ENCODE data around the gene TTC9B.
A peak's percentile ranks its signal among the peaks of the same experiment; 100 is the strongest.

TTC9B gene

GRCh38 chr19:40247735-40248262, 29.6 kb upstream of the TTC9B start:
- Histone ChIP-seq H3K79me1 (ENCODE audit: low read depth, low read length) (peaks cover 5% of the 10 kb centered on the region), H3K4ac (ENCODE audit: low read length) (no peak overlapping the region)
- WGBS, 2 donors (ENCODE audit: extremely low coverage in 2 of 2, insufficient read length in 2 of 2, insufficient replicate concordance in 1 of 2) = no CpG with 5 or more reads among the region's 12 CpGs

GRCh38 chr19:40247178-40247577, 29.0 kb upstream of the TTC9B start:
- Histone ChIP-seq H3K4me3 (ENCODE audit: low read length in 2 of 2) (peak overlapping the region in 1 of 2 donors; percentile 4), H3K23ac (ENCODE audit: low read depth, low read length, poor library complexity) (no peak overlapping the region), H3K4me2 (ENCODE audit: insufficient read depth, low read length, poor library complexity, severe bottlenecking) (no peak overlapping the region), H2AFZ (ENCODE audit: low read length) (no peak overlapping the region), H3K9me3 (replicated peaks in 1 of 2; ENCODE audit: control insufficient read depth in 2 of 2, insufficient read depth in 1 of 2, low read depth in 1 of 2, low read length in 2 of 2) (no peaks in the 10 kb centered on the region), H2BK12ac (ENCODE audit: low read length) (no peak overlapping the region), H4K91ac (ENCODE audit: low read depth, low read length, poor library complexity) (no peak overlapping the region), H3K79me1 (ENCODE audit: low read depth, low read length) (peaks cover 5% of the 10 kb centered on the region), H3K14ac (ENCODE audit: low read length) (no peak overlapping the region), H3K27me3 (ENCODE audit: control insufficient read depth in 3 of 3, insufficient read depth in 3 of 3, low read depth in 1 of 3, low read length in 3 of 3) (no peaks in the 10 kb centered on the region), H3K4me1 (ENCODE audit: control insufficient read depth in 2 of 2, insufficient read depth in 1 of 2, low read depth in 1 of 2, low read length in 2 of 2) (peaks cover 2 to 7% of the 10 kb centered on the region in 2 donors), H2AK5ac (ENCODE audit: low read depth, low read length) (no peak overlapping the region), H3K9ac (ENCODE audit: low read depth, low read length, poor library complexity) (no peak overlapping the region), H2BK120ac (ENCODE audit: low read depth, low read length) (no peak overlapping the region), H3K18ac (ENCODE audit: low read length) (no peak overlapping the region), H3K36me3 (replicated peaks in 1 of 2; ENCODE audit: control insufficient read depth in 2 of 2, insufficient read depth in 2 of 2, low read length in 2 of 2) (peaks cover 4 to 41% of the 10 kb centered on the region in 2 donors), H4K8ac (ENCODE audit: low read depth, low read length) (no peak overlapping the region), H2BK15ac (ENCODE audit: low read length) (no peak overlapping the region), H3K27ac (replicated peaks; ENCODE audit: low read length) (no peak overlapping the region), H3K4ac (ENCODE audit: low read length) (no peak overlapping the region), H2BK5ac (ENCODE audit: low read length) (peak overlapping the region; percentile 39)
- WGBS, 2 donors (ENCODE audit: extremely low coverage in 2 of 2, insufficient read length in 2 of 2, insufficient replicate concordance in 1 of 2) = no CpG with 5 or more reads among the region's 6 CpGs
- no peak for DNase-seq (ENCODE audit: low spot score)

More at GRCh38 chr19:40247735-40248262, 29.6 kb upstream of the TTC9B start:
- H3K9me3 ChIP-seq (replicated peaks in 1 of 2; ENCODE audit: control insufficient read depth in 2 of 2, insufficient read depth in 1 of 2, low read depth in 1 of 2, low read length in 2 of 2) = no peaks in the 10 kb centered on the region
- H2BK120ac ChIP-seq (ENCODE audit: low read depth, low read length) = no peak overlapping the region
- no peak overlapping the region for H2BK12ac ChIP-seq (ENCODE audit: low read length)
- H3K4me2 ChIP-seq (ENCODE audit: insufficient read depth, low read length, poor library complexity, severe bottlenecking) = no peak overlapping the region
- H3K23ac ChIP-seq (ENCODE audit: low read depth, low read length, poor library complexity) = peak overlapping the region; percentile 16
- no peaks in the 10 kb centered on the region for H3K27me3 ChIP-seq (ENCODE audit: control insufficient read depth in 3 of 3, insufficient read depth in 3 of 3, low read depth in 1 of 3, low read length in 3 of 3)
- peaks cover 2 to 7% of the 10 kb centered on the region in 2 donors for H3K4me1 ChIP-seq (ENCODE audit: control insufficient read depth in 2 of 2, insufficient read depth in 1 of 2, low read depth in 1 of 2, low read length in 2 of 2)
- H4K8ac ChIP-seq (ENCODE audit: low read depth, low read length) = no peak overlapping the region
- H2BK5ac ChIP-seq (ENCODE audit: low read length) = peak overlapping the region; percentile 39
- H4K91ac ChIP-seq (ENCODE audit: low read depth, low read length, poor library complexity) = no peak overlapping the region
- peak overlapping the region in 1 of 2 donors; percentile 4 for H3K4me3 ChIP-seq (ENCODE audit: low read length in 2 of 2)
- H2AFZ ChIP-seq (ENCODE audit: low read length) = no peak overlapping the region
- H2AK5ac ChIP-seq (ENCODE audit: low read depth, low read length) = no peak overlapping the region
- H3K27ac ChIP-seq (replicated peaks; ENCODE audit: low read length) = no peak overlapping the region
- H3K36me3 ChIP-seq (replicated peaks in 1 of 2; ENCODE audit: control insufficient read depth in 2 of 2, insufficient read depth in 2 of 2, low read length in 2 of 2) = peaks cover 2 to 43% of the 10 kb centered on the region in 2 donors
- peak overlapping the region; percentile 25 for H3K14ac ChIP-seq (ENCODE audit: low read length)
- H2BK15ac ChIP-seq (ENCODE audit: low read length) = no peak overlapping the region
- H3K9ac ChIP-seq (ENCODE audit: low read depth, low read length, poor library complexity) = no peak overlapping the region
- DNase-seq (ENCODE audit: low spot score) = no peak
- H3K18ac ChIP-seq (ENCODE audit: low read length) = no peak overlapping the region

GRCh38 chr19:40246292-40247073, 28.3 kb upstream of the TTC9B start:
- Histone ChIP-seq H3K4ac (ENCODE audit: low read length) (no peak overlapping the region), H2AK5ac (ENCODE audit: low read depth, low read length) (no peak overlapping the region), H4K91ac (ENCODE audit: low read depth, low read length, poor library complexity) (no peak overlapping the region), H2AFZ (ENCODE audit: low read length) (no peak overlapping the region), H2BK15ac (ENCODE audit: low read length) (no peak overlapping the region), H2BK5ac (ENCODE audit: low read length) (peak overlapping the region; percentile 39), H3K9me3 (replicated peaks in 1 of 2; ENCODE audit: control insufficient read depth in 2 of 2, insufficient read depth in 1 of 2, low read depth in 1 of 2, low read length in 2 of 2) (no peaks in the 10 kb centered on the region), H3K27me3 (ENCODE audit: control insufficient read depth in 3 of 3, insufficient read depth in 3 of 3, low read depth in 1 of 3, low read length in 3 of 3) (no peaks in the 10 kb centered on the region), H3K4me2 (ENCODE audit: insufficient read depth, low read length, poor library complexity, severe bottlenecking) (no peak overlapping the region), H3K4me3 (ENCODE audit: low read length in 2 of 2) (no peak overlapping the region), H3K23ac (ENCODE audit: low read depth, low read length, poor library complexity) (no peak overlapping the region), H3K18ac (ENCODE audit: low read length) (no peak overlapping the region), H3K9ac (ENCODE audit: low read depth, low read length, poor library complexity) (no peak overlapping the region), H3K14ac (ENCODE audit: low read length) (no peak overlapping the region), H4K8ac (ENCODE audit: low read depth, low read length) (no peak overlapping the region), H3K27ac (replicated peaks; ENCODE audit: low read length) (no peak overlapping the region), H3K79me1 (ENCODE audit: low read depth, low read length) (peaks cover 3% of the 10 kb centered on the region), H3K36me3 (replicated peaks in 1 of 2; ENCODE audit: control insufficient read depth in 2 of 2, insufficient read depth in 2 of 2, low read length in 2 of 2) (peaks cover 11 to 41% of the 10 kb centered on the region in 2 donors), H3K4me1 (ENCODE audit: control insufficient read depth in 2 of 2, insufficient read depth in 1 of 2, low read depth in 1 of 2, low read length in 2 of 2) (peaks cover 2 to 7% of the 10 kb centered on the region in 2 donors), H2BK120ac (ENCODE audit: low read depth, low read length) (no peak overlapping the region), H2BK12ac (ENCODE audit: low read length) (no peak overlapping the region)
- no peak for DNase-seq (ENCODE audit: low spot score)
- WGBS, 2 donors (ENCODE audit: extremely low coverage in 2 of 2, insufficient read length in 2 of 2, insufficient replicate concordance in 1 of 2) = no CpG with 5 or more reads among the region's 16 CpGs

- no peak for DNase-seq (ENCODE audit: low spot score)
- Histone ChIP-seq H3K14ac (ENCODE audit: low read length) (no peak overlapping the region), H2AK5ac (ENCODE audit: low read depth, low read length) (no peak overlapping the region), H4K8ac (ENCODE audit: low read depth, low read length) (no peak overlapping the region), H3K9me3 (replicated peaks in 1 of 2; ENCODE audit: control insufficient read depth in 2 of 2, insufficient read depth in 1 of 2, low read depth in 1 of 2, low read length in 2 of 2) (no peaks in the 10 kb centered on the region), H3K79me1 (ENCODE audit: low read depth, low read length) (peaks cover 3% of the 10 kb centered on the region), H3K4ac (ENCODE audit: low read length) (no peak overlapping the region), H3K18ac (ENCODE audit: low read length) (no peak overlapping the region), H3K36me3 (replicated peaks in 1 of 2; ENCODE audit: control insufficient read depth in 2 of 2, insufficient read depth in 2 of 2, low read length in 2 of 2) (peaks cover 14 to 40% of the 10 kb centered on the region in 2 donors), H3K27me3 (ENCODE audit: control insufficient read depth in 3 of 3, insufficient read depth in 3 of 3, low read depth in 1 of 3, low read length in 3 of 3) (no peaks in the 10 kb centered on the region), H2BK5ac (ENCODE audit: low read length) (no peak overlapping the region), H3K9ac (ENCODE audit: low read depth, low read length, poor library complexity) (no peak overlapping the region), H3K27ac (replicated peaks; ENCODE audit: low read length) (no peak overlapping the region), H2BK15ac (ENCODE audit: low read length) (no peak overlapping the region), H3K4me3 (ENCODE audit: low read length in 2 of 2) (no peak overlapping the region), H2BK120ac (ENCODE audit: low read depth, low read length) (no peak overlapping the region), H2AFZ (ENCODE audit: low read length) (no peak overlapping the region), H3K4me1 (ENCODE audit: control insufficient read depth in 2 of 2, insufficient read depth in 1 of 2, low read depth in 1 of 2, low read length in 2 of 2) (peaks cover 2 to 7% of the 10 kb centered on the region in 2 donors), H3K23ac (ENCODE audit: low read depth, low read length, poor library complexity) (no peak overlapping the region), H3K4me2 (ENCODE audit: insufficient read depth, low read length, poor library complexity, severe bottlenecking) (no peak overlapping the region), H2BK12ac (ENCODE audit: low read length) (no peak overlapping the region), H4K91ac (ENCODE audit: low read depth, low read length, poor library complexity) (no peak overlapping the region)
- no CpG with 5 or more reads among the region's 9 CpGs for WGBS, 2 donors (ENCODE audit: extremely low coverage in 2 of 2, insufficient read length in 2 of 2, insufficient replicate concordance in 1 of 2)
Observed at GRCh38 chr19:40245506-40246128, 27.4 kb upstream of the TTC9B start.
